GM13976 (cell line): ENCODE results near the gene NOL4L.

ENCODE experiments used
- DNase-seq: peaks from one replicate; pipeline ENCODE4 v3.0.0; 2012; ENCODE audit warnings: low spot score
- CTCF ChIP-seq: IDR thresholded peaks from 2 replicates; pipeline ENCODE4 v1.5.1; 2012; ENCODE audit warnings: borderline replicate concordance, mild to moderate bottlenecking; ENCODE audit not compliant: insufficient read depth; ENCODE audit errors: extremely low read depth, missing control alignments, control extremely low read depth
- in situ Hi-C: fragments of 300-500 bp; cut with MboI; formaldehyde crosslinking; loops from one replicate; pipeline ENCODE4 v1.12.0; 2022; ENCODE audit warnings: low sequenced_read_pairs, mixed read lengths, inconsistent platforms; ENCODE audit not compliant: unreplicated experiment

NOL4L gene

GRCh38 chr20:32509639-32510066, 75.5 kb downstream of the NOL4L start:
- no peak for TF ChIP-seq CTCF
- in situ Hi-C loops: no loop called here
- DNase-seq: no peak

- no peak for TF ChIP-seq CTCF
- in situ Hi-C loops: no loop called here
- no peak for DNase-seq
Observed at GRCh38 chr20:32508775-32509119, 76.4 kb downstream of the NOL4L start.

GRCh38 chr20:32507998-32508774, 76.9 kb downstream of the NOL4L start:
- DNase-seq: no peak
- in situ Hi-C loops: no loop called here

GRCh38 chr20:32506721-32507120, 78.4 kb downstream of the NOL4L start:
- no peak for TF ChIP-seq CTCF
- in situ Hi-C loops: no loop called here
- no peak for DNase-seq

More at GRCh38 chr20:32507998-32508774, 76.9 kb downstream of the NOL4L start:
- no peak for TF ChIP-seq CTCF

GRCh38 chr20:32505723-32506473, 79.2 kb downstream of the NOL4L start:
- in situ Hi-C loops: no loop called here
- no peak for TF ChIP-seq CTCF
- DNase-seq: no peak

GRCh38 chr20:32501709-32502108, 83.4 kb downstream of the NOL4L start:
- in situ Hi-C loops: no loop called here
- TF ChIP-seq CTCF: no peak
- no peak for DNase-seq
